Peyer's patch (tissue), 4 donors: ENCODE results near the gene PTRH1.

ENCODE experiments used
- POLR2A ChIP-seq, 2 donors: fragments of 450-650 bp; IDR thresholded peaks; one replicate each; pipeline ENCODE4 v1.5.1; 2017; ENCODE audit warnings: antibody characterized with exemption in 2 of 2, mild to moderate bottlenecking in 2 of 2, moderate library complexity in 2 of 2
- TF ChIP-seq, protein P1 (sequence below), 6 experiments: fragments of 450-650 bp in 4 of 6; fragments of 200-600 bp in 2 of 6; sonication (generic) in 1 of 6; IDR thresholded peaks; one replicate each; pipeline ENCODE4 v1.5.1; 2017 to 2019; ENCODE audit warnings: antibody characterized with exemption in 6 of 6, mild to moderate bottlenecking in 3 of 6, moderate library complexity in 1 of 6

DNA sequence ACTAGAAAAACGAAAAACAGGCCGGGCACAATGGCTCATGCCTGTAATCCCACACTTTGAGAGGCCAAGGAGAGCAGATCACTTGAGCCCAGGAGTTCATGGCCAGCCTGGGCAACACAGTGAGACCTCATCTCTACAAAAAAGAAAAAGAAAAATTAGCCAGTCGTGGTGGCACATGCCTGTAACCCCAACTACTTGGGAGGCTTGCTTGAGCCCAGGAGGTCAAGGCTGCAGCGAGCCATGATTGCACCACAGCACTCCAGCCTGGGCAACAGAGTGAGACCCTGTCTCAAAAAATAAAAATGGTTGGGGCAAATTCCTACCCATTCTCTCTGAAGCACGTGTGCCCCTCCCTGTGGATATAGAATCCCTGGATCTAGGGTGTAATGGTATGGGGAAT lies 17.1 kb downstream of the PTRH1 start:
- TF ChIP-seq, protein P1, sequence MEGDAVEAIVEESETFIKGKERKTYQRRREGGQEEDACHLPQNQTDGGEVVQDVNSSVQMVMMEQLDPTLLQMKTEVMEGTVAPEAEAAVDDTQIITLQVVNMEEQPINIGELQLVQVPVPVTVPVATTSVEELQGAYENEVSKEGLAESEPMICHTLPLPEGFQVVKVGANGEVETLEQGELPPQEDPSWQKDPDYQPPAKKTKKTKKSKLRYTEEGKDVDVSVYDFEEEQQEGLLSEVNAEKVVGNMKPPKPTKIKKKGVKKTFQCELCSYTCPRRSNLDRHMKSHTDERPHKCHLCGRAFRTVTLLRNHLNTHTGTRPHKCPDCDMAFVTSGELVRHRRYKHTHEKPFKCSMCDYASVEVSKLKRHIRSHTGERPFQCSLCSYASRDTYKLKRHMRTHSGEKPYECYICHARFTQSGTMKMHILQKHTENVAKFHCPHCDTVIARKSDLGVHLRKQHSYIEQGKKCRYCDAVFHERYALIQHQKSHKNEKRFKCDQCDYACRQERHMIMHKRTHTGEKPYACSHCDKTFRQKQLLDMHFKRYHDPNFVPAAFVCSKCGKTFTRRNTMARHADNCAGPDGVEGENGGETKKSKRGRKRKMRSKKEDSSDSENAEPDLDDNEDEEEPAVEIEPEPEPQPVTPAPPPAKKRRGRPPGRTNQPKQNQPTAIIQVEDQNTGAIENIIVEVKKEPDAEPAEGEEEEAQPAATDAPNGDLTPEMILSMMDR (IDR thresholded peaks at IDR 0.05) = no peak
- TF ChIP-seq POLR2A (IDR thresholded peaks at IDR 0.05) = no peak
